GM03348 (cell line): ENCODE data around the gene RIPOR3.
A peak's percentile ranks its signal among the peaks of the same experiment; 100 is the strongest.
"Not testable (repeated sequence)": the region's sequence is repeated elsewhere in the genome, so short reads cannot be mapped to it uniquely, and the experiment has no call there.

Source experiments
- DNase-seq: peaks from one replicate; pipeline ENCODE4 v3.0.0; 2012; ENCODE audit warnings: low spot score

RIPOR3 gene

GRCh38 chr20:50574586-50574985 is 116.8 kb downstream of the RIPOR3 start:
- no peak for DNase-seq

GRCh38 chr20:50574108-50574507 is 117.2 kb downstream of the RIPOR3 start:
- DNase-seq, result no peak

GRCh38 chr20:50572938-50573777 is 118.2 kb downstream of the RIPOR3 start:
- peak; percentile 80 for DNase-seq

GRCh38 chr20:50571466-50571865 is 119.9 kb downstream of the RIPOR3 start:
- DNase-seq, result no peak

GRCh38 chr20:50569864-50570836 is 121.2 kb downstream of the RIPOR3 start:
- no peak for DNase-seq

- not testable (repeated sequence) for DNase-seq
Measured at GRCh38 chr20:50569487-50569863, 121.9 kb downstream of the RIPOR3 start.

- no peak for DNase-seq
Measured at GRCh38 chr20:50568549-50568942, 122.8 kb downstream of the RIPOR3 start.

- no peak for DNase-seq
Measured at GRCh38 chr20:50567860-50568548, 123.3 kb downstream of the RIPOR3 start.

- DNase-seq, result no peak
Measured at GRCh38 chr20:50565871-50566270, 125.5 kb downstream of the RIPOR3 start.

- DNase-seq, result no peak
Measured at GRCh38 chr20:50565383-50565782, 126.0 kb downstream of the RIPOR3 start.

- no peak for DNase-seq
Measured at GRCh38 chr20:50563133-50563944, 128.0 kb downstream of the RIPOR3 start.

GRCh38 chr20:50562262-50562701 is 129.1 kb downstream of the RIPOR3 start:
- DNase-seq, result no peak

- DNase-seq, result peak; percentile 90
Measured at GRCh38 chr20:50561379-50562078, 129.8 kb downstream of the RIPOR3 start.

- no peak for DNase-seq
Measured at GRCh38 chr20:50560867-50561266, 130.5 kb downstream of the RIPOR3 start.

- no peak for DNase-seq
Measured at GRCh38 chr20:50559856-50560638, 131.3 kb downstream of the RIPOR3 start.

GRCh38 chr20:50559149-50559548 is 132.2 kb downstream of the RIPOR3 start:
- DNase-seq, result no peak

GRCh38 chr20:50558483-50558925 is 132.8 kb downstream of the RIPOR3 start:
- no peak for DNase-seq

- DNase-seq, result no peak
Measured at GRCh38 chr20:50557549-50558134, 133.7 kb downstream of the RIPOR3 start.

- DNase-seq, result no peak
Measured at GRCh38 chr20:50555662-50556061, 135.7 kb downstream of the RIPOR3 start.
